ENCODE measurements around the gene SAMD11.
"Not testable (repeated sequence)": the region's sequence is repeated elsewhere in the genome, so short reads cannot be mapped to it uniquely, and the experiment has no call there.

Gene SAMD11

DNA sequence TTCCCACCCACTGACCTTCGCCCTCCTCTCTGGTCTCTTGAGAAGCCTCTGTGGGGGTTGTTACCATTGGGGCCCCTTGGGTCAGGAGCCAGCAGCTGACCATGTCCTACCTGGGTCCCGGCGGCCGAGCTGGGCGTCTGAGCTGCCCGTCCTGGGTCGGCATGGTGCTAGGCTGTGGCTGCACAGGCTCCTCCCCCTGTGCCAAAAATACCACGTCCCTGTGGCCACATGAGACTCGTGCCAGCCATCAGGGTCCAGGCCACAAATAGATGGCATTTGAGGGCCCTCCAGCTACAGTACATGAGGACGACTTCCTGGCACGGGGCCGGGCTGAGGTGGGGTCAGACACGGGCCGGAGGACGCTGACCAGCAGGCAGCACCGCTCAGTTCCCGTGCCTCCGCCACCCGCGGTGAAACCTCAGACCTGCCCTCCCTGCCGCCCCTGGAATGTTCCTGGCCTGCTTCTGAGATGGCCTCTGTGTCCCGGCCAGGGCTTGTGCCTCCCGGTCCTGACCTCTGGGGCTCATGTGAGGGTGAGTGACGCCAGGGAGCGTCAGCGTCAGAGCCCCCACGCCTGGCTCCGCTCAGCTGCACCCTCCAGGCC, 58.3 kb downstream of the SAMD11 start, which contains the start of gene PERM1:
Gene PERM1, minus strand, starts transcription at position 139 of the 604 bp plus-strand sequence. CDS start 1,064 bp downstream, outside the sequence.
- TF ChIP-seq, protein P1, sequence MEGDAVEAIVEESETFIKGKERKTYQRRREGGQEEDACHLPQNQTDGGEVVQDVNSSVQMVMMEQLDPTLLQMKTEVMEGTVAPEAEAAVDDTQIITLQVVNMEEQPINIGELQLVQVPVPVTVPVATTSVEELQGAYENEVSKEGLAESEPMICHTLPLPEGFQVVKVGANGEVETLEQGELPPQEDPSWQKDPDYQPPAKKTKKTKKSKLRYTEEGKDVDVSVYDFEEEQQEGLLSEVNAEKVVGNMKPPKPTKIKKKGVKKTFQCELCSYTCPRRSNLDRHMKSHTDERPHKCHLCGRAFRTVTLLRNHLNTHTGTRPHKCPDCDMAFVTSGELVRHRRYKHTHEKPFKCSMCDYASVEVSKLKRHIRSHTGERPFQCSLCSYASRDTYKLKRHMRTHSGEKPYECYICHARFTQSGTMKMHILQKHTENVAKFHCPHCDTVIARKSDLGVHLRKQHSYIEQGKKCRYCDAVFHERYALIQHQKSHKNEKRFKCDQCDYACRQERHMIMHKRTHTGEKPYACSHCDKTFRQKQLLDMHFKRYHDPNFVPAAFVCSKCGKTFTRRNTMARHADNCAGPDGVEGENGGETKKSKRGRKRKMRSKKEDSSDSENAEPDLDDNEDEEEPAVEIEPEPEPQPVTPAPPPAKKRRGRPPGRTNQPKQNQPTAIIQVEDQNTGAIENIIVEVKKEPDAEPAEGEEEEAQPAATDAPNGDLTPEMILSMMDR (IDR thresholded peaks at IDR 0.05; ENCODE audit: insufficient read depth, missing control alignments), result no peak
- FAIRE-seq (no peak), DNase-seq (ENCODE audit: insufficient read length, low spot score) (no peak)

DNA sequence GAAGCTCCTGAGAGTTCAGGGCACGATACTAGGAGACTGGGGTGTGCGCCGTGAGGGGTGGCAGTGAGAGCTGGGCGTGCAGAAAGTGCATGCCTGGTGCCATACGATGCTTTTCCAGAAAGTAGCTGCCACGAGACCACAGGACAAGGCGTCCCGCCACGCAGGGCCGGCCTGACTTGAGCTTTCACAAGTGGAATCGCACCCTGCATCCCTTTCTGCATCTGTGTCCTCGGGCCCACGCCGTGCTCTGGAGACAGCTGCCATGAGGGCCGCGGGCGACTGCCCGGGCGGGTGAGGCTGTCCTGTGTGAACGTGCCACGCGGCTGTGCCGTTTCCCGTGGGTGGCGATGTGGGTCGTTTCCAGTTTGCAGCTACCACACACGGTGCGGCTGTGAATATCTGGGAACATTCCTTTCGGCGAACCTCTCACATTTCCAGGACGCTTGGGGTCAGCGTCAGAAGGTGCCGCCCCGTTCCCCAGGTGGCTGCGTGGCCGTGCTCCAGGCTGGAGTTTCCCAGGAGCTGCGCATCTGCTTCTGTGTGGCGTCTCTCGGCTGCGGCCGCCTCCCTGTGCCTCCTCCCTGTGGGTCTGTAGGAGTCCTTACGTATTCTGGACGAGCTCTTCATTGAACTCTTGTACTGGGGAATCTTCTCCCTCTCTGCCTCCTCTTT, 59.2 kb downstream of the SAMD11 start:
- no peak for FAIRE-seq
- DNase-seq (ENCODE audit: insufficient read length, low spot score), result no peak
- TF ChIP-seq, protein P1 (IDR thresholded peaks at IDR 0.05; ENCODE audit: insufficient read depth, missing control alignments), result no peak

DNA sequence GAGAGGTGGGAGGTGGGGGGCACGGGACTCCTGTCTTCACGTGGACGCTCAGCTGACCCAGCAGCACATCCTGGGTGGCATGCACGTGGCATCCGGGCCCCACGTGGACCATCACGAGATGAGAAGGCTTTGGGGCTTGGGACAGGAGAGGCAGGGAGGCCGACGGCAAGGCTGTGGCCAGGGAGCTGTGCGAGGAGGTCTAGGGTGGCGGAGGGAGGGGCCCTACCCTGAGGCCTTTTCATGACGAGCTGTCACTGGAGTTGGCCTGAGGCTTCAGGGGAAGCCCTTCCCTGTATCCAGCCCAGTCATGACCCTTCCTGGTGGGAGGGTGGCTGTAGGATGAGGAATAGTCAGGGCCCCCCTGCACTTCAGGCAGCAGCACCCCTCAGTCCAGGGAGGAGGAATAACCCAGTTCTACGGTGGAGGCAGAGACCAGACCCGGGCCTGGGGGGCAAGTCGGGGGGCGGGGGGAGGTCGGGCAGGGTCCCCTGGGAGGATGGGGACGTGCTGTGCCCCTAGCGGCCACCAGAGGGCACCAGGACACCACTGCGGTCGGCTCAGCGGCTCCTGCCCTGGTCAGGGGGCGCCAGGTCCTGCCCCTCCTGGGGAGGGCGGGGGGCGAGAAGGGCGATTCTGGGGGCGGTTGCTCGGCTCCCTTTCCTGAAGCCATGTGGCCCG, 60.2 kb downstream of the SAMD11 start:
- no peak for FAIRE-seq
- TF ChIP-seq, protein P1 (IDR thresholded peaks at IDR 0.05; ENCODE audit: insufficient read depth, missing control alignments), result peak; percentile 52
- DNase-seq (ENCODE audit: insufficient read length, low spot score), result peak; percentile 70

DNA sequence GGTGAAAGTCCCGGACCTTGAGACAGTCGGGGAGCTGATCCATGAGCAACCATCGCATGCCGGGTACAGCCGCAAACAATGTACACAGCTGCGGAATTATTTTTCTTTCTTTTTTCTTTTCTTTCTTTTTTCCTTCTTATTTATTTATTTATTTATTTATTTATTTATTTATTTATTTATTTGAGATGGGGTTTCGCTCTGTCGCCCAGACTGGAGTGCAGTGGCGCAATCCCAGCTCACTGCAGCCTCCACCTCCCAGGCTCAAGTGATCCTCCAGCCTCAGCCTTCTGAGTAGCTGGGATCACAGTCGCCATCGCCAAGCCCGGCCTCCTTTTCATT, 60.7 kb downstream of the SAMD11 start:
- FAIRE-seq (no peak), DNase-seq (ENCODE audit: insufficient read length, low spot score) (no peak)
- TF ChIP-seq, protein P1 (IDR thresholded peaks at IDR 0.05; ENCODE audit: insufficient read depth, missing control alignments), result no peak

DNA sequence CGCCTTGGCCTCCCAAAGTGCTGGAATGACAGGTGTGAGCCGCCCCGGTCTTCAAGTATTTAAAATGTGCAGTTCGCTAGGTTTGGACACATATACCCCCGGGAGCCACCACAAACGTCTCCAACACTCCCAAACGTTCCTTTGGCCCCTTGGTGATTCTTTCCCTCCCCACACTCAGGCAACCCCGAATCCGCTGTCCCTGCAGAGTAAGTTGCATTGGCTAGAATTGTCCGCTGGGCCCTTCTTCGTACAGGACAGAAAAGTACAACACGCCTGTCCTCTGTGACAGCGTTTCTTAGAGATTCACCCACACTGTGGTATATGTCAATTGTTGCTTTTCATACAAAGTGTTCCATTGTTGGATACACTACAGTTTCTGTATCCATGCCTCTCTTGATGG, 61.4 kb downstream of the SAMD11 start:
- TF ChIP-seq, protein P1 (IDR thresholded peaks at IDR 0.05; ENCODE audit: insufficient read depth, missing control alignments), result no peak
- FAIRE-seq (no peak), DNase-seq (ENCODE audit: insufficient read length, low spot score) (no peak)

DNA sequence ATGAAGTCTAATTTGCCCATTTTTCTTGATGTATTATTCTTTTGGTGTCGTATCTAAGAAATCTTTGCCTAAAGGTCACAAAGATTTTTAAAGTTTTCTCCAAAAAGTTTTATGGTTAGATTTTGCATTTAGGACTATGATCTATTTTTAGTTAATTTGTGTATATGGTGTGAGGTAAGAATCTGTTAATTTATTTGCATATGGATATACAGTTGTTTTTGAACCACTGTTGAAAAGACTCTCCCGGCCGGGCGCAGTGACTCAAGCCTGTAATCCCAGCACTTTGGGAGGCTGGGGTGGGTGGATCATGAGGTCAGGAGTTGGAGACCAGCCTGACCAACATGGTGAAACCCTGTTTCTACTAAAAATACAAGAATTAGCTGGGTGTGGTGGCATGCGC, 64.3 kb downstream of the SAMD11 start:
- not testable (repeated sequence) for FAIRE-seq; DNase-seq (ENCODE audit: insufficient read length, low spot score)

DNA sequence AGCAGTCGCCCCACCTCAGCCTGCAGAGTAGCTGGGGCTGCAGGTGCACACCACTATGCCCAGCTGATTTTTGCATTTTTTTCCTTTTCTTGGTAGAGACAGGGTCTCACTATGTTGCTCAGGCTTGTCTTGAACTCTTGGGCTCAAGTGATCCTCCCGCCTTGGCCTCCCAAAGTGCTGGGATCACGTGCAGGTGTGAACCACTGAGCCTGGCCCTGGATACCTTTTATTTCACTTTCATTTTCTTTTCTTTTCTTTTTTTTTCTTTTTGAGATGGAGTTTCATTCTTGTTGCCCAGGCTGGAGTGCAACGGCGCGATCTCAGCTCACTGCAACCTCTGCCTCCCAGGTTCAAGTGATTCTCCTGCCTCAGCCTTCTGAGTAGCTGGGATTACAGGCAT, 67.6 kb downstream of the SAMD11 start:
- FAIRE-seq, result not testable (repeated sequence)

DNA sequence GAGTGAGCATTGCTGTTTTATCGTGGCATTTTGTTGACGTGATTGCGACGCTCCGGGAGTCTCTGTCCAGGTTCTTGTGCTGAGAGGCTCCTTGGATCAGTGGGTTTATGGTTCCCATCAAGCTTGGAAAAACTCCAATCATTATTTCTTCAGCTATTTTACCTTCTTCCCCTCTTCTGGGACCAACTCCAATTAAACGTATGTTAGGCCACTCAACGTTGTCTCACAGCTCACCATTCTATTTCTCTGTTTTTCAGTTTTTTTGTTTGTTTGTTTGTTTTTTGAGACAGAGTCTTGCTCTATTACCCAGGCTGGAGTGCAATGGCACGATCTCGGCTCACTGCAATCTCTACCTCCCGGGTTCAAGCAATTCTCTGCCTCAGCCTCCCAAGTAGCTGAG, 68.2 kb downstream of the SAMD11 start:
- TF ChIP-seq, protein P1 (IDR thresholded peaks at IDR 0.05; ENCODE audit: insufficient read depth, missing control alignments), result no peak
- DNase-seq (ENCODE audit: insufficient read length, low spot score) (no peak), FAIRE-seq (no peak)

More for the DNA sequence above, 67.6 kb downstream of the SAMD11 start:
- not testable (repeated sequence) for DNase-seq (ENCODE audit: insufficient read length, low spot score)

Data from D721Med (cell line).